IMR-90 (cell line): ENCODE data around the gene TGFBR1. TPM values are rescaled to one million over a fixed set of nuclear protein-coding genes. Genes with fewer than 3 reads are reported as not detected.
"Not testable (repeated sequence)": the region's sequence is repeated elsewhere in the genome, so short reads cannot be mapped to it uniquely, and the experiment has no call there.

Experiments used
- ATAC-seq: fragments of 200-7000 bp; cut with Tn5 transposase; 2 replicates; pipeline ENCODE4 v1.9.1; 2020; ENCODE audit warnings: low read depth, mild to moderate bottlenecking, moderate library complexity
- BruUV-seq: library from RNA; stranded (reverse); fragments of 400-500 nt; replicated peaks from 2 replicates; lab custom pipeline; 2021; lab: Mats Ljungman, UMichigan
- CTCF ChIA-PET: fragments of 300-600 bp; formaldehyde crosslinking; extraction: SDS; loops from one replicate; lab custom pipeline; 2021; ENCODE audit warnings: antibody characterized with exemption; lab: Yijun Ruan, JAX
- POLR2A ChIA-PET: fragments of 300-600 bp; sonication (Branson Sonifier 250); formaldehyde crosslinking; loops from one replicate; lab custom pipeline; 2022; ENCODE audit warnings: antibody characterized with exemption; ENCODE audit not compliant: unreplicated experiment; lab: Charles Lee
- DNase-seq: peaks from one replicate; pipeline ENCODE4 v3.0.0; 2013
- H2AFZ ChIP-seq: replicated peaks from 2 replicates; pipeline ENCODE3; 2013; ENCODE audit warnings: low read length, mild to moderate bottlenecking; ENCODE audit not compliant: poor library complexity
- H2AK5ac ChIP-seq: 2 replicates; pipeline ENCODE4 v1.6.1; 2013; ENCODE audit warnings: low read depth, low read length, inconsistent platforms
- H2AK9ac ChIP-seq: replicated peaks from 2 replicates; pipeline ENCODE3; 2013; ENCODE audit warnings: mild to moderate bottlenecking, low read depth, low read length, moderate library complexity; ENCODE audit not compliant: poor library complexity
- H2BK120ac ChIP-seq: 2 replicates; pipeline ENCODE4 v1.6.1; 2013; ENCODE audit warnings: low read depth, low read length, inconsistent platforms
- H2BK15ac ChIP-seq: 3 replicates; pipeline ENCODE4 v1.6.1; 2013; ENCODE audit warnings: low read depth, low read length, inconsistent platforms
- H2BK20ac ChIP-seq: 2 replicates; pipeline ENCODE4 v1.6.1; 2013; ENCODE audit warnings: low read depth, mild to moderate bottlenecking, inconsistent platforms, low read length, moderate library complexity
- H2BK5ac ChIP-seq: 2 replicates; pipeline ENCODE4 v1.6.1; 2013; ENCODE audit warnings: mild to moderate bottlenecking, low read depth, low read length, inconsistent platforms; ENCODE audit not compliant: poor library complexity, severe bottlenecking
- H3K14ac ChIP-seq: replicated peaks from 2 replicates; pipeline ENCODE4 v1.6.1; 2013; ENCODE audit warnings: low read depth, low read length, inconsistent platforms
- H3K18ac ChIP-seq: 2 replicates; pipeline ENCODE4 v1.6.1; 2013; ENCODE audit warnings: low read depth, low read length, control low read depth
- H3K23ac ChIP-seq: 2 replicates; pipeline ENCODE4 v1.6.1; 2013; ENCODE audit warnings: low read depth, low read length, inconsistent platforms
- H3K27ac ChIP-seq: 2 replicates; pipeline ENCODE4 v1.5.1; 2013; ENCODE audit warnings: mild to moderate bottlenecking, control low read depth, low read length; ENCODE audit not compliant: insufficient read depth
- H3K27me3 ChIP-seq: 2 replicates; pipeline ENCODE4 v1.6.1; 2013; ENCODE audit warnings: low read length; ENCODE audit not compliant: control insufficient read depth, insufficient read depth
- H3K36me3 ChIP-seq: 2 replicates; pipeline ENCODE4 v1.6.1; 2013; ENCODE audit warnings: low read length, mixed read lengths; ENCODE audit not compliant: control insufficient read depth, insufficient read depth
- H3K4ac ChIP-seq: 2 replicates; pipeline ENCODE4 v1.6.1; 2013; ENCODE audit warnings: low read depth, low read length, inconsistent platforms
- H3K4me1 ChIP-seq: 2 replicates; pipeline ENCODE4 v1.6.1; 2013; ENCODE audit warnings: low read length, mixed read lengths; ENCODE audit not compliant: control insufficient read depth, insufficient read depth
- H3K4me2 ChIP-seq: 2 replicates; pipeline ENCODE4 v1.6.1; 2013; ENCODE audit warnings: low read depth, mild to moderate bottlenecking, control low read depth, low read length, moderate library complexity
- H3K4me3 ChIP-seq: 2 replicates; pipeline ENCODE4 v1.5.1; 2013; ENCODE audit warnings: low read depth, mild to moderate bottlenecking, control low read depth, low read length, moderate library complexity; ENCODE audit not compliant: insufficient read depth
- H3K56ac ChIP-seq: 2 replicates; pipeline ENCODE4 v1.6.1; 2013; ENCODE audit warnings: low read length, inconsistent platforms; ENCODE audit not compliant: insufficient read depth; ENCODE audit errors: extremely low read depth
- H3K79me1 ChIP-seq, 2 experiments: 2 replicates each; pipeline ENCODE4 v1.6.1; 2013; ENCODE audit warnings: low read length in 2 of 2, inconsistent platforms in 1 of 2, low read depth in 1 of 2
- H3K9ac ChIP-seq: 2 replicates; pipeline ENCODE4 v1.6.1; 2013; ENCODE audit warnings: low read depth, low read length, control low read depth
- H3K9me1 ChIP-seq: 2 replicates; pipeline ENCODE4 v1.6.1; 2013; ENCODE audit warnings: low read length, inconsistent platforms; ENCODE audit not compliant: insufficient read depth
- H3K9me3 ChIP-seq: 2 replicates; pipeline ENCODE4 v1.6.1; 2013; ENCODE audit warnings: low read length; ENCODE audit not compliant: control insufficient read depth, insufficient read depth
- H4K20me1 ChIP-seq: 2 replicates; pipeline ENCODE4 v1.6.1; 2013; ENCODE audit warnings: low read length, inconsistent platforms; ENCODE audit not compliant: insufficient read depth
- H4K5ac ChIP-seq: 2 replicates; pipeline ENCODE4 v1.6.1; 2013; ENCODE audit warnings: mild to moderate bottlenecking, low read depth, low read length, control low read depth
- H4K8ac ChIP-seq, 2 experiments: 2 replicates each; pipeline ENCODE4 v1.6.1; 2013; ENCODE audit warnings: low read depth in 2 of 2, low read length in 2 of 2, control low read depth in 1 of 2, inconsistent platforms in 1 of 2
- H4K91ac ChIP-seq: 2 replicates; pipeline ENCODE4 v1.6.1; 2013; ENCODE audit warnings: low read depth, low read length, inconsistent platforms; ENCODE audit not compliant: insufficient read depth
- BHLHE40 ChIP-seq: fragments of 150-350 bp; IDR thresholded peaks from 2 replicates; pipeline ENCODE4 v1.6.1; 2016; ENCODE audit warnings: mild to moderate bottlenecking, low read depth, low read length
- CEBPB ChIP-seq: IDR thresholded peaks from 2 replicates; pipeline ENCODE4 v1.6.1; 2012; ENCODE audit warnings: low read depth, low read length, improper control_type of control experiment
- NFE2L2 ChIP-seq: fragments of 150-350 bp; IDR thresholded peaks from 2 replicates; pipeline ENCODE4 v1.6.1; 2016; ENCODE audit warnings: low read depth, mild to moderate bottlenecking, low read length
- POLR2A ChIP-seq: IDR thresholded peaks from 2 replicates; pipeline ENCODE4 v1.6.1; 2012; ENCODE audit warnings: mild to moderate bottlenecking, low read depth, low read length
- RFX5 ChIP-seq: IDR thresholded peaks from 2 replicates; pipeline ENCODE4 v1.8.0; 2012; ENCODE audit warnings: low read depth, mild to moderate bottlenecking, low read length, moderate library complexity
- WGBS, 2 experiments: methylation state at CpG; one replicate each; pipeline versions ENCODE4 v1.1.5 to v1.1.7; 2013; ENCODE audit warnings: missing lambda C conversion rate in 2 of 2; ENCODE audit not compliant: insufficient read length in 1 of 2; ENCODE audit errors: extremely low coverage in 2 of 2; 5-methylcytosine and 5-hydroxymethylcytosine counted together
- dilution Hi-C: fragments of 300-500 bp; cut with HindIII; formaldehyde crosslinking; loops from one replicate; pipeline ENCODE4 v1.14.3; 2018; ENCODE audit warnings: low sequenced_read_pairs; ENCODE audit not compliant: unreplicated experiment
- in situ Hi-C: fragments of 300-500 bp; cut with MboI; formaldehyde crosslinking; loops from 3 replicates; pipeline ENCODE4 v1.14.3; 2019; ENCODE audit warnings: low sequenced_read_pairs, inconsistent platforms, mixed read lengths
- intact Hi-C: fragments of 100-400 bp; cut with micrococcal nuclease; formaldehyde crosslinking; loops from 2 replicates; pipeline ENCODE4 v1.10.0; 2022
- polyA plus RNA-seq, 3 experiments: library from polyadenylated mRNA; depleted of rRNA; stranded (reverse); fragments of >200 nt; gene quantifications; 2 replicates each; pipeline ENCODE4 v1.2.3, GENCODE V29; 2012; ENCODE audit warnings: low replicate concordance in 1 of 3
- total RNA-seq: library from RNA; depleted of rRNA; stranded (reverse); fragments of >200 nt; gene quantifications from 2 replicates; pipeline ENCODE4 v1.2.3, GENCODE V29; 2012

TGFBR1 gene
- total and polyA plus RNA-seq, 2 of the 4 experiments (the other 2 are of a cell fraction), result 15.1 to 75.3 TPM

- CTCF ChIA-PET, result interaction anchor here (0.7 to 1.0 kb wide), 2 partner anchors 11 to 20 kb away, joined by 3 read pairs; no protein-coding TSS in a partner anchor
- H3K79me1 ChIP-seq, result no peaks in the 10 kb centered on the region
- H3K9me3 ChIP-seq, result no peaks in the 10 kb centered on the region
- no peaks in the 10 kb centered on the region for H3K4me1 ChIP-seq
- H4K20me1 ChIP-seq, result no peaks in the 10 kb centered on the region
- H4K91ac ChIP-seq, result no peak overlapping the region
- H4K8ac ChIP-seq, result no peak overlapping the region
- H2AK9ac ChIP-seq, result no peak overlapping the region
- no peak overlapping the region for H3K14ac ChIP-seq
- no peak overlapping the region for H2AK5ac ChIP-seq
- 0 out of 2 replicates have a peak, but pooled peaks cover 2% of the 10 kb centered on the region for H3K27me3 ChIP-seq
- H2BK20ac ChIP-seq, result no peak overlapping the region
- no peak overlapping the region for H2BK120ac ChIP-seq
- WGBS, 2 experiments, result 86% methylated on average over 2 of the region's 3 CpGs; no CpG with 5 or more reads in 1 of the 2 experiments
- intact Hi-C loops (no loop called here), dilution Hi-C loops (no loop called here), in situ Hi-C loops (no loop called here)
- no peaks in the 10 kb centered on the region; the same call in 1 of the 2 replicates for H3K9me1 ChIP-seq
- DNase-seq (no peak), ATAC-seq (no peak)
- no peak overlapping the region for H2AFZ ChIP-seq
- no peak overlapping the region for H2BK15ac ChIP-seq
- BruUV-seq, result no TSS peak
- H3K18ac ChIP-seq, result no peak overlapping the region
- H2BK5ac ChIP-seq, result no peak overlapping the region
- H3K56ac ChIP-seq, result no peak overlapping the region
- H3K4me2 ChIP-seq, result no peak overlapping the region
- H3K27ac ChIP-seq, result no peak overlapping the region
- no peaks in the 10 kb centered on the region for H3K36me3 ChIP-seq
- no peak overlapping the region for H3K9ac ChIP-seq
- H3K4ac ChIP-seq, result no peak overlapping the region
- H3K23ac ChIP-seq, result no peak overlapping the region
- no peak overlapping the region for H3K4me3 ChIP-seq
- H4K5ac ChIP-seq, result no peak overlapping the region
- POLR2A ChIA-PET, result no interaction called here
- TF ChIP-seq CEBPB (no peak), NFE2L2 (no peak), POLR2A (no peak), BHLHE40 (no peak), RFX5 (no peak)
Observed at GRCh38 chr9:99096409-99096808, 8.5 kb upstream of the TGFBR1 start.

GRCh38 chr9:99099806-99100585, 4.9 kb upstream of the TGFBR1 start:
- ATAC-seq, H4K8ac ChIP-seq, H3K27ac ChIP-seq, H3K36me3 ChIP-seq, H3K23ac ChIP-seq, H2AK5ac ChIP-seq, H3K4me3 ChIP-seq, H3K4ac ChIP-seq, H3K14ac ChIP-seq, H2BK15ac ChIP-seq, H3K4me1 ChIP-seq, H3K9ac ChIP-seq, in situ Hi-C loops, H3K27me3 ChIP-seq, POLR2A ChIA-PET, DNase-seq, H2BK5ac ChIP-seq, H4K91ac ChIP-seq, H3K4me2 ChIP-seq, H2BK20ac ChIP-seq, H3K56ac ChIP-seq, H3K9me1 ChIP-seq, H4K20me1 ChIP-seq, intact Hi-C loops, H2AK9ac ChIP-seq, BruUV-seq, H3K9me3 ChIP-seq, H2AFZ ChIP-seq, CTCF ChIA-PET, dilution Hi-C loops, H4K5ac ChIP-seq, H3K18ac ChIP-seq, H2BK120ac ChIP-seq, H3K79me1 ChIP-seq: not testable (repeated sequence)
- 100% methylated on average over 2 of the region's 5 CpGs; no CpG with 5 or more reads in 1 of the 2 experiments for WGBS, 2 experiments
